ENCODE measurements around the gene NOTCH2. TPM values are rescaled to one million over a fixed set of nuclear protein-coding genes. Genes with fewer than 3 reads are reported as not detected.

The NOTCH2 gene
- total RNA-seq, 2 experiments from 2014 or later: 71.5 to 77.5 TPM

GRCh38 chr1:119924948-119925898 lies 144.2 kb downstream of the NOTCH2 start:
- DNase-seq: no peak
- no peak overlapping the region for H3K27ac Mint-ChIP-seq
- no peak overlapping the region for H3K4me3 Mint-ChIP-seq
- no peaks in the 10 kb centered on the region for H3K9me3 Mint-ChIP-seq (ENCODE audit: insufficient read depth)
- H3K27me3 Mint-ChIP-seq (ENCODE audit: low read depth): no peaks in the 10 kb centered on the region
- POLR2A ChIA-PET: no interaction called here
- CTCF ChIA-PET: interaction anchor here (1.3 to 2.2 kb wide), 2 partner anchors 10 to 24 kb away, joined by 6 to 9 read pairs; no protein-coding TSS in a partner anchor
- ATAC-seq: no peak
- peaks cover 15% of the 10 kb centered on the region for H3K4me1 Mint-ChIP-seq (ENCODE audit: low read depth)
- H3K36me3 Mint-ChIP-seq (ENCODE audit: low read depth): peaks cover 69% of the 10 kb centered on the region

- H3K9me3 Mint-ChIP-seq (ENCODE audit: insufficient read depth): no peaks in the 10 kb centered on the region
- H3K4me3 Mint-ChIP-seq: no peak overlapping the region
- H3K27ac Mint-ChIP-seq: peak overlapping the region; percentile 23
- ChIA-PET CTCF (interaction anchor here (1.5 kb wide), 1 partner anchor 34 kb away, joined by 4 read pairs; no protein-coding TSS in a partner anchor), POLR2A (no interaction called here)
- DNase-seq: no peak
- H3K27me3 Mint-ChIP-seq (ENCODE audit: low read depth): no peaks in the 10 kb centered on the region
- H3K4me1 Mint-ChIP-seq (ENCODE audit: low read depth): peaks cover 15% of the 10 kb centered on the region
- no peak for ATAC-seq
- H3K36me3 Mint-ChIP-seq (ENCODE audit: low read depth): peaks cover 75% of the 10 kb centered on the region
Measured at GRCh38 chr1:119920104-119920968, 149.1 kb downstream of the NOTCH2 start.

GRCh38 chr1:119919241-119919640 lies 150.2 kb downstream of the NOTCH2 start:
- Mint-ChIP-seq H3K36me3 (ENCODE audit: low read depth) (peaks cover 75% of the 10 kb centered on the region), H3K4me1 (ENCODE audit: low read depth) (peaks cover 9% of the 10 kb centered on the region), H3K27ac (no peak overlapping the region), H3K9me3 (ENCODE audit: insufficient read depth) (no peaks in the 10 kb centered on the region), H3K27me3 (ENCODE audit: low read depth) (no peaks in the 10 kb centered on the region), H3K4me3 (no peak overlapping the region)
- CTCF ChIA-PET: interaction anchor here (1.0 kb wide), 1 partner anchor 33 kb away, joined by 3 read pairs; no protein-coding TSS in a partner anchor
- no peak for ATAC-seq
- DNase-seq: no peak
- POLR2A ChIA-PET: interaction anchor here (1.1 kb wide), 1 partner anchor 8 kb away, joined by 3 read pairs; no protein-coding TSS in a partner anchor

GRCh38 chr1:119918301-119918700 lies 151.2 kb downstream of the NOTCH2 start:
- Mint-ChIP-seq H3K4me1 (ENCODE audit: low read depth) (no peaks in the 10 kb centered on the region), H3K4me3 (no peak overlapping the region), H3K36me3 (ENCODE audit: low read depth) (peaks cover 74% of the 10 kb centered on the region), H3K27me3 (ENCODE audit: low read depth) (no peaks in the 10 kb centered on the region), H3K9me3 (ENCODE audit: insufficient read depth) (no peaks in the 10 kb centered on the region), H3K27ac (no peak overlapping the region)
- DNase-seq: no peak
- no peak for ATAC-seq
- CTCF ChIA-PET: interaction anchor here (1.0 kb wide), 1 partner anchor 32 kb away, joined by 3 read pairs; no protein-coding TSS in a partner anchor
- POLR2A ChIA-PET: interaction anchor here (1.1 kb wide), 1 partner anchor 7 kb away, joined by 3 read pairs; no protein-coding TSS in a partner anchor

GRCh38 chr1:119917304-119918055 lies 152.0 kb downstream of the NOTCH2 start:
- ATAC-seq (no peak), DNase-seq (no peak)
- CTCF ChIA-PET: interaction anchor here (1.2 kb wide), 1 partner anchor 31 kb away, joined by 3 read pairs; no protein-coding TSS in a partner anchor
- peak overlapping the region; percentile 39 for H3K27ac Mint-ChIP-seq
- H3K4me3 Mint-ChIP-seq: no peak overlapping the region
- POLR2A ChIA-PET: no interaction called here
- H3K36me3 Mint-ChIP-seq (ENCODE audit: low read depth): peaks cover 75% of the 10 kb centered on the region
- no peaks in the 10 kb centered on the region for H3K9me3 Mint-ChIP-seq (ENCODE audit: insufficient read depth)
- no peaks in the 10 kb centered on the region for H3K4me1 Mint-ChIP-seq (ENCODE audit: low read depth)
- H3K27me3 Mint-ChIP-seq (ENCODE audit: low read depth): no peaks in the 10 kb centered on the region

- ATAC-seq (no peak), DNase-seq (no peak)
- Mint-ChIP-seq H3K9me3 (ENCODE audit: insufficient read depth) (no peaks in the 10 kb centered on the region), H3K36me3 (ENCODE audit: low read depth) (peaks cover 66% of the 10 kb centered on the region), H3K4me3 (no peak overlapping the region), H3K27ac (no peak overlapping the region), H3K4me1 (ENCODE audit: low read depth) (peaks cover 6% of the 10 kb centered on the region), H3K27me3 (ENCODE audit: low read depth) (no peaks in the 10 kb centered on the region)
- ChIA-PET CTCF (no interaction called here), POLR2A (no interaction called here)
Measured at GRCh38 chr1:119915517-119915916, 153.9 kb downstream of the NOTCH2 start.

- peaks cover 17% of the 10 kb centered on the region for H3K4me1 Mint-ChIP-seq (ENCODE audit: low read depth)
- POLR2A ChIA-PET: no interaction called here
- no peak overlapping the region for H3K4me3 Mint-ChIP-seq
- ATAC-seq (no peak), DNase-seq (no peak)
- no peak overlapping the region for H3K27ac Mint-ChIP-seq
- peaks cover 63% of the 10 kb centered on the region for H3K36me3 Mint-ChIP-seq (ENCODE audit: low read depth)
- no peaks in the 10 kb centered on the region for H3K27me3 Mint-ChIP-seq (ENCODE audit: low read depth)
- CTCF ChIA-PET: no interaction called here
- H3K9me3 Mint-ChIP-seq (ENCODE audit: insufficient read depth): no peaks in the 10 kb centered on the region
Measured at GRCh38 chr1:119914071-119914470, 155.4 kb downstream of the NOTCH2 start.

- Mint-ChIP-seq H3K4me1 (ENCODE audit: low read depth) (peaks cover 17% of the 10 kb centered on the region), H3K4me3 (no peak overlapping the region), H3K36me3 (ENCODE audit: low read depth) (peaks cover 54% of the 10 kb centered on the region), H3K27me3 (ENCODE audit: low read depth) (peaks cover 2% of the 10 kb centered on the region), H3K27ac (no peak overlapping the region), H3K9me3 (ENCODE audit: insufficient read depth) (no peaks in the 10 kb centered on the region)
- ChIA-PET CTCF (no interaction called here), POLR2A (no interaction called here)
- DNase-seq (no peak), ATAC-seq (no peak)
Measured at GRCh38 chr1:119912963-119913362, 156.5 kb downstream of the NOTCH2 start.

GRCh38 chr1:119911775-119912174 lies 157.7 kb downstream of the NOTCH2 start:
- Mint-ChIP-seq H3K9me3 (ENCODE audit: insufficient read depth) (no peaks in the 10 kb centered on the region), H3K27me3 (ENCODE audit: low read depth) (peaks cover 2% of the 10 kb centered on the region), H3K4me1 (ENCODE audit: low read depth) (peaks cover 19% of the 10 kb centered on the region), H3K4me3 (no peak overlapping the region), H3K36me3 (ENCODE audit: low read depth) (peaks cover 46% of the 10 kb centered on the region), H3K27ac (no peak overlapping the region)
- POLR2A ChIA-PET: no interaction called here
- DNase-seq (no peak), ATAC-seq (no peak)
- CTCF ChIA-PET: no interaction called here

- POLR2A ChIA-PET: interaction anchor here (1.0 kb wide), 1 partner anchor 8 kb away, joined by 3 read pairs; no protein-coding TSS in a partner anchor
- peak overlapping the region; percentile 73 for H3K27ac Mint-ChIP-seq
- H3K27me3 Mint-ChIP-seq (ENCODE audit: low read depth): peaks cover 5% of the 10 kb centered on the region
- peak overlapping the region; percentile 35 for H3K4me3 Mint-ChIP-seq
- H3K9me3 Mint-ChIP-seq (ENCODE audit: insufficient read depth): peaks cover 2% of the 10 kb centered on the region
- peak; percentile 27 for ATAC-seq
- peak; percentile 30 for DNase-seq
- H3K4me1 Mint-ChIP-seq (ENCODE audit: low read depth): peaks cover 19% of the 10 kb centered on the region
- CTCF ChIA-PET: interaction anchor here (1.1 to 1.8 kb wide), 2 partner anchors 25 to 38 kb away, joined by 3 to 7 read pairs; no protein-coding TSS in a partner anchor
- peaks cover 35% of the 10 kb centered on the region for H3K36me3 Mint-ChIP-seq (ENCODE audit: low read depth)
Measured at GRCh38 chr1:119910618-119911017, 158.8 kb downstream of the NOTCH2 start.
